Aorta (tissue), 5 donors: ENCODE measurements around the gene NBEA. TPM values are rescaled to one million over a fixed set of nuclear protein-coding genes. Genes with fewer than 3 reads are reported as not detected.

Source experiments
- ATAC-seq: fragments of 200-7000 bp; cut with Tn5 transposase; one replicate; pipeline ENCODE4 v1.9.1; 2022; ENCODE audit warnings: moderate library complexity; ENCODE audit not compliant: low FRiP score
- DNase-seq, 2 donors: peaks; one replicate each; pipeline ENCODE4 v3.0.0-alpha.2; 2020
- H3K27ac ChIP-seq, 2 donors: one replicate each; pipeline ENCODE4 v1.5.1; 2013; ENCODE audit warnings: low read length in 2 of 2, mild to moderate bottlenecking in 2 of 2, moderate library complexity in 2 of 2, control low read depth in 1 of 2, inconsistent platforms in 1 of 2, low read depth in 1 of 2
- H3K27me3 ChIP-seq, 2 donors: one replicate each; pipeline ENCODE4 v1.6.1; 2013; ENCODE audit warnings: control low read depth in 1 of 2, low read length in 1 of 2, mild to moderate bottlenecking in 1 of 2, moderate library complexity in 1 of 2; ENCODE audit not compliant: insufficient read depth in 2 of 2, control insufficient read depth in 1 of 2
- H3K36me3 ChIP-seq, 2 donors: one replicate each; pipeline ENCODE4 v1.6.1; 2013; ENCODE audit warnings: control low read depth in 1 of 2, low read length in 1 of 2, mild to moderate bottlenecking in 1 of 2; ENCODE audit not compliant: insufficient read depth in 2 of 2, control insufficient read depth in 1 of 2
- H3K4me1 ChIP-seq, 2 donors: one replicate each; pipeline ENCODE4 v1.6.1; 2013; ENCODE audit warnings: low read length in 2 of 2, control low read depth in 1 of 2, mild to moderate bottlenecking in 1 of 2, moderate library complexity in 1 of 2; ENCODE audit not compliant: insufficient read depth in 2 of 2, control insufficient read depth in 1 of 2
- H3K4me3 ChIP-seq, 2 donors: one replicate each; pipeline ENCODE4 v1.5.1; 2013; ENCODE audit warnings: low read length in 2 of 2, control low read depth in 1 of 2, mild to moderate bottlenecking in 1 of 2
- H3K9me3 ChIP-seq: one replicate; pipeline ENCODE4 v1.6.1; 2013; ENCODE audit warnings: mild to moderate bottlenecking, low read length; ENCODE audit not compliant: control insufficient read depth
- WGBS, 2 donors: extraction: QIAGEN DNeasy Blood & Tissue Kit; methylation state at CpG; one replicate each; pipeline ENCODE4 v1.1.7; 2013; 5-methylcytosine and 5-hydroxymethylcytosine counted together
- intact Hi-C, 2 donors: fragments of 100-400 bp; cut with DNase I; formaldehyde crosslinking; loops; one replicate each; pipeline versions ENCODE4 v1.14.2 to v1.15.0; 2022
- polyA plus RNA-seq, 2 donors: library from polyadenylated mRNA; stranded (reverse); fragments of 200-250 nt; gene quantifications; one replicate each; pipeline ENCODE4 v1.2.3, GENCODE V29; 2013
- total RNA-seq, 2 donors: library from RNA; stranded (reverse); fragmentation: NEBNext Ultra II Directional; extraction: Animal tissue kit (Norgen Biotek cat#: 25700); gene quantifications; one replicate each; pipeline ENCODE4 v1.2.1, GENCODE V29; 2021
- donor health status: healthy with polysubstance abuse.
- donor health status: Bipolar disorder and iron deficiency.
- donor health status: DM: no; HTN: no; CAD: no.
- donor health status: DM: no; HTN: no; CAD: no.
- donor health status: DM: yes; HTN: yes; CAD: no.

Gene NBEA
- total and polyA plus RNA-seq, 4 donors, result 1.9 to 14.7 (median 8.8) TPM

DNA sequence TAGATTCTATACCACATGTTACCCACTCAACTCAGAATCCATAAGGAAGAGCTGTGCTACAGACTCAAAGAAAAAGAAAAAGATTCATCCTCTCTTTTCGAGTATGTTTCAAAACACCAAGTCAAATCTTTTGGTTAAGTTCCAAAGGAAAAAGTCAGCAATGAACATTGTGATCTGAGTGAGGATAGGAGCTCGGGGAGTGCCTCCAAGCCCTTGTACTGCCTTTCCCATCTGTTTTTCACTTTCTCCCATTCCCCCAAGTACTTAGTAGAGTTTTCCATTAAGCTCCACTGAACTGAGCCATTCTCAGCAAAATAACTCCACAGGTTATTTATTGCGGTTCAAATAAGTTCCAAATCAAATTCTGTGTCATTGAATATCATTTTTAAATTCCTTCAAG is 582.1 kb downstream of the NBEA start:
- DNase-seq, result no peak
- Histone ChIP-seq H3K4me3 (no peak overlapping the region), H3K27me3 (no peaks in the 10 kb centered on the region), H3K36me3 (no peaks in the 10 kb centered on the region), H3K27ac (no peak overlapping the region), H3K9me3 (no peaks in the 10 kb centered on the region), H3K4me1 (no peaks in the 10 kb centered on the region)
- WGBS, 2 donors, result 60 to 71% methylated on average over 3 of the region's 3 CpGs
- intact Hi-C loops, result no loop called here
- no peak for ATAC-seq

- Histone ChIP-seq H3K27me3 (no peaks in the 10 kb centered on the region), H3K4me1 (no peaks in the 10 kb centered on the region), H3K9me3 (no peaks in the 10 kb centered on the region), H3K36me3 (no peaks in the 10 kb centered on the region), H3K4me3 (no peak overlapping the region), H3K27ac (no peak overlapping the region)
- WGBS, 2 donors, result 95 to 98% methylated on average over 6 of the region's 6 CpGs
- ATAC-seq (no peak), DNase-seq (no peak)
- intact Hi-C loops, result no loop called here
Observed at GRCh38 chr13:35526577-35526976, 584.5 kb downstream of the NBEA start.

DNA sequence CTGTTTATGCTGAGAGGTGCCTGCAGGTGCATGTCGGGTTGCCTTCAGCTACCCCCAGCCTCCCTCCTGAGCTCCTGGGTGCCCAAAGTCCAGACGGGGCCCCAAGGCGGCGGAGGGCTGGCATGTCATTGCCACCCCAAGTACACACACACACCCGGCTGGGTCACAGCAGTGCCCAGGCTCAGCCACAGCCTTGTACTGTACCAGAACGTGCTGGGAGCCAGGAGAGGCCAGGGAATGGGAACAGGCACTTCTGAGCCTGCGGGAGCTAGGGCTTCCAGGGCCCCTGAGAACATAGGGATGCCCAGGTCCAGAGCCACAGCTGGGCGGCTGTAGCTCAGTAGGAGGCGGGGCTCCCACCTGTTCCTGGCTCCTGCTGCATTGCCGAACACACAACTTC is 585.4 kb downstream of the NBEA start:
- 96 to 97% methylated on average over 10 of the region's 10 CpGs for WGBS, 2 donors
- Histone ChIP-seq H3K27ac (no peak overlapping the region), H3K9me3 (no peaks in the 10 kb centered on the region), H3K27me3 (no peaks in the 10 kb centered on the region), H3K36me3 (no peaks in the 10 kb centered on the region), H3K4me3 (no peak overlapping the region), H3K4me1 (no peaks in the 10 kb centered on the region)
- ATAC-seq, result peak; percentile 46
- no peak for DNase-seq
- intact Hi-C loops, result no loop called here

DNA sequence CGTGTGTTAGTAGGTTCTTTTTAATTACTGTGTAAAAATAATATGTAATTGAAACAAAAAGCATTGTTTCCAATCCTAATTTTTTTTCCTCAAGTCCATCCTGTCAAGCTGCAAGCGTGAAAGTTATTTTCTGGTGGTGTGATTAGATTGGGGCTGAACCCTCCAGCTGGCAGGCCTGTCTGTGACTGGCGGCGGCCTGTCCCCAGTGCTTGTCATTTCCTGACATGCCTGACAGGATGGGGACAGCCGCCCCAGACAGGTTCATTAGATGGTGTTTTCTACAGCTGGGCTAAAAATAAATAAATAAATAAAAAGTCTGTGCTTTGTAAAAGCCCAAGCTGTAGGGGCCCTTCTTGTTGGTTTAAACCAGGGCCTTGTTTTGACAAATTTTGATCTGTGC is 588.1 kb downstream of the NBEA start:
- 53 to 62% methylated on average over 5 of the region's 5 CpGs for WGBS, 2 donors
- H3K9me3 ChIP-seq, result no peaks in the 10 kb centered on the region
- intact Hi-C loops, result no loop called here
- H3K4me3 ChIP-seq, result no peak overlapping the region
- DNase-seq, result no peak
- no peak for ATAC-seq
- no peaks in the 10 kb centered on the region for H3K27me3 ChIP-seq
- H3K27ac ChIP-seq, result no peak overlapping the region
- H3K4me1 ChIP-seq, result no peaks in the 10 kb centered on the region
- H3K36me3 ChIP-seq, result no peaks in the 10 kb centered on the region

- Histone ChIP-seq H3K36me3 (no peaks in the 10 kb centered on the region), H3K4me3 (no peak overlapping the region), H3K27me3 (no peaks in the 10 kb centered on the region), H3K4me1 (no peaks in the 10 kb centered on the region), H3K9me3 (no peaks in the 10 kb centered on the region), H3K27ac (no peak overlapping the region)
- ATAC-seq (no peak), DNase-seq (no peak)
- intact Hi-C loops, result no loop called here
- 52 to 53% methylated on average over 3 of the region's 3 CpGs for WGBS, 2 donors
Observed at GRCh38 chr13:35530581-35530980, 588.5 kb downstream of the NBEA start.

GRCh38 chr13:35531526-35531925 is 589.5 kb downstream of the NBEA start:
- WGBS, 2 donors, result 97% methylated on average over 1 of the region's 1 CpG
- Histone ChIP-seq H3K4me3 (no peak overlapping the region), H3K9me3 (no peaks in the 10 kb centered on the region), H3K4me1 (no peaks in the 10 kb centered on the region), H3K27ac (no peak overlapping the region), H3K27me3 (no peaks in the 10 kb centered on the region), H3K36me3 (no peaks in the 10 kb centered on the region)
- ATAC-seq, result no peak
- intact Hi-C loops, result no loop called here
- DNase-seq, result no peak

GRCh38 chr13:35534343-35534742 is 592.3 kb downstream of the NBEA start:
- no peak for DNase-seq
- WGBS, 2 donors, result 61 to 79% methylated on average over 1 of the region's 1 CpG

GRCh38 chr13:35548790-35549189 is 606.7 kb downstream of the NBEA start:
- Histone ChIP-seq H3K4me1 (no peaks in the 10 kb centered on the region), H3K27me3 (no peaks in the 10 kb centered on the region), H3K27ac (no peak overlapping the region), H3K4me3 (no peak overlapping the region), H3K9me3 (no peaks in the 10 kb centered on the region), H3K36me3 (no peaks in the 10 kb centered on the region)
- DNase-seq, result no peak
- intact Hi-C loops, result no loop called here
- no peak for ATAC-seq
- WGBS, 2 donors, result 57 to 71% methylated on average over 1 of the region's 1 CpG

More at GRCh38 chr13:35534343-35534742, 592.3 kb downstream of the NBEA start:
- intact Hi-C loops, result no loop called here
- Histone ChIP-seq H3K36me3 (no peaks in the 10 kb centered on the region), H3K4me3 (no peak overlapping the region), H3K27ac (no peak overlapping the region), H3K4me1 (no peaks in the 10 kb centered on the region), H3K9me3 (no peaks in the 10 kb centered on the region), H3K27me3 (no peaks in the 10 kb centered on the region)
- no peak for ATAC-seq

DNA sequence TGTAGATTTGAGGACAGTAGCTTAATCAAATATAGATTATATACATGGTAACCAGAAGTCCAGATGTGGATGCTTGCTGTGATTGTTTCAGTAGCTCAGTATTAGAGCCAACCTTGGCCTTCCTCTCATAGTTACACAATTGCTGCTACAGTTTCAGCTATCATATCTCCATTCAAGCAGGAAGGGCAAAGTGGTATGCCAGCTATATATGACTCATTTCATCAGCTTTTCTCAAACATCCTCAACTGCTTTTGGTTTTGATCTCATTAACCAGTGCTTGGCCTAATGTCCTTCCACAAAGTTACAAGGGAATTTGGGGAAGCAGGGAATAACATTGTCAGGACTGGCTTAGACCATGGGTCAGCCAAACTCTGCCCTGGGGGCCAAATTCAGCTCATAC is 607.4 kb downstream of the NBEA start:
- ATAC-seq, result no peak
- Histone ChIP-seq H3K27ac (no peak overlapping the region), H3K27me3 (no peaks in the 10 kb centered on the region), H3K9me3 (no peaks in the 10 kb centered on the region), H3K4me3 (no peak overlapping the region), H3K36me3 (no peaks in the 10 kb centered on the region), H3K4me1 (no peaks in the 10 kb centered on the region)
- no peak for DNase-seq
- intact Hi-C loops, result no loop called here
